ENCODE results near the gene XRCC5. TPM values are rescaled to one million over a fixed set of nuclear protein-coding genes. Genes with fewer than 3 reads are reported as not detected.

XRCC5 gene
- total and polyA plus RNA-seq, 2 of the 8 experiments (the other 6 are each of a cell fraction or from before 2014, with no cell fraction given): 308 to 644 TPM

- ChIA-PET POLR2A (ENCODE audit: partially characterized antibody) (interaction anchor here (0.7 kb wide), 1 partner anchor 314 kb away, joined by 3 read pairs; no protein-coding TSS in a partner anchor), CTCF (ENCODE audit: partially characterized antibody) (no interaction called here)
- Histone ChIP-seq H4K8ac (ENCODE audit: extremely low read depth, insufficient read depth, low read length) (no peak overlapping the region), H3K27me3 (replicated peaks in 1 of 4; ENCODE audit: control insufficient read depth in 3 of 4, extremely low read depth in 1 of 4, insufficient read depth in 3 of 4, low read length in 3 of 4) (no peaks in the 10 kb centered on the region), H3K27ac (ENCODE audit: low read depth, low read length) (no peak overlapping the region), H3K23me2 (ENCODE audit: low read depth, low read length) (peaks cover 3% of the 10 kb centered on the region; the same call in 1 of the 2 replicates), H3K4ac (replicated peaks; ENCODE audit: insufficient read length, low read depth, low read length) (no peak overlapping the region), H3K14ac (ENCODE audit: insufficient read length) (no peak overlapping the region), H2BK20ac (ENCODE audit: low read length) (no peak overlapping the region), H3K23ac (ENCODE audit: insufficient read length) (no peak overlapping the region), H2BK12ac (ENCODE audit: low read depth, low read length) (no peak overlapping the region), H3K9me3 (ENCODE audit: insufficient read depth in 2 of 2, low read depth in 1 of 2, low read length in 1 of 2) (no peaks in the 10 kb centered on the region), H3K4me3 (ENCODE audit: extremely low read depth in 1 of 4, insufficient read depth in 2 of 4, low read depth in 3 of 4, low read length in 4 of 4) (no peak overlapping the region), H4K5ac (ENCODE audit: insufficient read length, low read depth, low read length) (no peak overlapping the region), H3K36me3 (ENCODE audit: control insufficient read depth in 2 of 4, insufficient read depth in 4 of 4, low read length in 3 of 4) (peaks cover 2 to 47% (median 21%) of the 10 kb centered on the region in 4 experiments), H4K20me1 (replicated peaks in 1 of 2; ENCODE audit: control insufficient read depth in 1 of 2, insufficient read depth in 2 of 2, low read length in 2 of 2) (peaks cover 7 to 10% of the 10 kb centered on the region in 2 experiments), H2BK5ac (ENCODE audit: low read depth, low read length) (no peak overlapping the region), H2BK15ac (ENCODE audit: low read length) (no peak overlapping the region), H3K4me2 (ENCODE audit: insufficient read depth in 1 of 2, low read depth in 2 of 2, low read length in 2 of 2) (no peak overlapping the region), H2AK5ac (ENCODE audit: low read depth, low read length) (no peak overlapping the region), H3K4me1 (replicated peaks in 1 of 4; ENCODE audit: control insufficient read depth in 3 of 4, insufficient read depth in 4 of 4, low read length in 3 of 4) (peaks cover 0 to 9% (median 5%) of the 10 kb centered on the region in 4 experiments; a peak in 6 of 7 replicates), H4K91ac (replicated peaks; ENCODE audit: insufficient read length, low read length) (no peak overlapping the region), H3K79me2 (ENCODE audit: control insufficient read depth in 1 of 2, insufficient read depth in 2 of 2, low read length in 2 of 2) (peaks cover 0 to 57% of the 10 kb centered on the region in 2 experiments; a peak in 3 of 4 replicates), H2BK120ac (replicated peaks; ENCODE audit: low read depth, low read length) (no peak overlapping the region), H3K56ac (replicated peaks; ENCODE audit: insufficient read length, low read depth, low read length) (no peak overlapping the region), H2AFZ (ENCODE audit: low read length) (no peak overlapping the region), H3K9ac (replicated peaks in 1 of 4; ENCODE audit: extremely low read depth in 1 of 4, low read depth in 3 of 4, low read length in 3 of 4) (no peak overlapping the region), H3K18ac (ENCODE audit: extremely low read depth, low read length) (no peak overlapping the region), H3K79me1 (ENCODE audit: low read depth, low read length) (no peaks in the 10 kb centered on the region; the same call in 1 of the 2 replicates)
- DNase-seq (ENCODE audit: low read depth in 1 of 2, low spot score in 2 of 2): no peak
- 88% methylated on average over 2 of the region's 2 CpGs; no CpG with 5 or more reads in 1 of the 2 experiments for WGBS, 2 experiments (ENCODE audit: extremely low coverage in 1 of 2, insufficient coverage in 1 of 2, insufficient read length in 1 of 2, insufficient replicate concordance in 2 of 2, low coverage in 1 of 2, low lambda C conversion rate in 2 of 2, missing lambda C conversion rate in 1 of 2)
- no peak for TF ChIP-seq TAF7 (optimal IDR thresholded peaks at IDR 0.05; ENCODE audit: borderline replicate concordance, low read depth, low read length)
- no peak for TF ChIP-seq CTCF (IDR thresholded peaks at IDR 0.05; ENCODE audit: control extremely low read depth in 1 of 3, insufficient read depth in 1 of 3, low read depth in 1 of 3, low read length in 3 of 3)
- TF ChIP-seq POU5F1 (IDR thresholded peaks at IDR 0.05; ENCODE audit: low read depth, low read length): no peak
- TF ChIP-seq ATF2 (IDR thresholded peaks at IDR 0.05; ENCODE audit: low read length): no peak
- TF ChIP-seq KDM5A (IDR thresholded peaks at IDR 0.05; ENCODE audit: low read length): no peak
- TF ChIP-seq HDAC6 (IDR thresholded peaks at IDR 0.05; ENCODE audit: low read depth, low read length): no peak
- TF ChIP-seq HDAC2 (IDR thresholded peaks at IDR 0.05; ENCODE audit: borderline replicate concordance in 1 of 2, low read depth in 2 of 2, low read length in 2 of 2): no peak
- no peak for FAIRE-seq
Observed at GRCh38 chr2:216189410-216189809, 80.3 kb downstream of the XRCC5 start.

Data from H1 (cell line).